Testis (tissue), 5 donors: Measurements from ENCODE around the gene LAMB2. TPM values are rescaled to one million over a fixed set of nuclear protein-coding genes. Genes with fewer than 3 reads are reported as not detected.

Experiments
- DNase-seq: peaks from one replicate; pipeline ENCODE4 v3.0.0-alpha.2; 2019
- H3K27ac ChIP-seq, 2 donors: fragments of 200-600 bp; sonication (generic); one replicate each; pipeline ENCODE4 v1.5.1; 2019
- H3K27me3 ChIP-seq: fragments of 200-600 bp; sonication (generic); one replicate; pipeline ENCODE4 v1.5.1; 2019
- H3K36me3 ChIP-seq: fragments of 200-600 bp; sonication (generic); one replicate; pipeline ENCODE4 v1.5.1; 2017; ENCODE audit warnings: low read depth; ENCODE audit errors: missing control alignments
- H3K4me1 ChIP-seq: fragments of 200-600 bp; sonication (generic); one replicate; pipeline ENCODE4 v1.5.1; 2019
- H3K4me3 ChIP-seq, 2 donors: fragments of 200-600 bp; sonication (generic); one replicate each; pipeline ENCODE4 v1.5.1; 2017 to 2019
- H3K9me3 ChIP-seq: fragments of 200-600 bp; sonication (generic); one replicate; pipeline ENCODE4 v1.5.1; 2017
- POLR2A ChIP-seq: fragments of 450-650 bp; IDR thresholded peaks from one replicate; pipeline ENCODE4 v1.6.1; 2017; ENCODE audit warnings: antibody characterized with exemption, mild to moderate bottlenecking, moderate library complexity
- WGBS, 2 donors: methylation state at CpG; one replicate each; pipeline ENCODE4 v1.1.5; 2018; 5-methylcytosine and 5-hydroxymethylcytosine counted together
- intact Hi-C: fragments of 100-400 bp; cut with DNase I; formaldehyde crosslinking; loops from one replicate; pipeline ENCODE4 v1.15.1; 2023; ENCODE audit warnings: low total_unique reads
- long read RNA-seq, 2 donors: transcript quantifications; one replicate each; lab custom pipeline, GENCODE V29; 2026
- polyA plus RNA-seq: library from polyadenylated mRNA; stranded (reverse); fragments of 350-450 nt; fragmentation: Illumina TruSeq; extraction: RNeasy Lipid Tissue Mini Kit (QIAGEN cat#74804); gene quantifications from one replicate; pipeline ENCODE4 v1.2.3, GENCODE V29; 2014; ENCODE audit warnings: low read depth, low replicate concordance; ENCODE audit not compliant: insufficient read depth
- total RNA-seq, 2 donors: library from RNA; depleted of rRNA; stranded (reverse); fragments of >200 nt; gene quantifications; one replicate each; pipeline ENCODE4 v1.2.3, GENCODE V29; 2016
- TF ChIP-seq, protein P1 (sequence below), 3 experiments: fragments of 450-650 bp in 2 of 3; fragments of 200-600 bp in 1 of 3; sonication (generic) in 1 of 3; IDR thresholded peaks; one replicate each; pipeline ENCODE4 v1.5.1; 2016 to 2019; ENCODE audit warnings: antibody characterized with exemption in 3 of 3, mild to moderate bottlenecking in 2 of 3, moderate library complexity in 1 of 3

LAMB2 gene
- total RNA-seq (100 to 1,000 TPM; 336 to 503 TPM), polyA plus RNA-seq (276 TPM)
- long read RNA-seq, donor 1, full-length matches to known transcripts: 27 of 63 reads
- long read RNA-seq, donor 1, partial matches to known transcripts: 36 of 63 reads
- long read RNA-seq, donor 1, other reads (novel, unspliced or antisense): 0 of 63 reads
- long read RNA-seq, donor 2, full-length matches to known transcripts: 10 of 30 reads
- long read RNA-seq, donor 2, partial matches to known transcripts: 20 of 30 reads
- long read RNA-seq, donor 2, other reads (novel, unspliced or antisense): 0 of 30 reads

DNA sequence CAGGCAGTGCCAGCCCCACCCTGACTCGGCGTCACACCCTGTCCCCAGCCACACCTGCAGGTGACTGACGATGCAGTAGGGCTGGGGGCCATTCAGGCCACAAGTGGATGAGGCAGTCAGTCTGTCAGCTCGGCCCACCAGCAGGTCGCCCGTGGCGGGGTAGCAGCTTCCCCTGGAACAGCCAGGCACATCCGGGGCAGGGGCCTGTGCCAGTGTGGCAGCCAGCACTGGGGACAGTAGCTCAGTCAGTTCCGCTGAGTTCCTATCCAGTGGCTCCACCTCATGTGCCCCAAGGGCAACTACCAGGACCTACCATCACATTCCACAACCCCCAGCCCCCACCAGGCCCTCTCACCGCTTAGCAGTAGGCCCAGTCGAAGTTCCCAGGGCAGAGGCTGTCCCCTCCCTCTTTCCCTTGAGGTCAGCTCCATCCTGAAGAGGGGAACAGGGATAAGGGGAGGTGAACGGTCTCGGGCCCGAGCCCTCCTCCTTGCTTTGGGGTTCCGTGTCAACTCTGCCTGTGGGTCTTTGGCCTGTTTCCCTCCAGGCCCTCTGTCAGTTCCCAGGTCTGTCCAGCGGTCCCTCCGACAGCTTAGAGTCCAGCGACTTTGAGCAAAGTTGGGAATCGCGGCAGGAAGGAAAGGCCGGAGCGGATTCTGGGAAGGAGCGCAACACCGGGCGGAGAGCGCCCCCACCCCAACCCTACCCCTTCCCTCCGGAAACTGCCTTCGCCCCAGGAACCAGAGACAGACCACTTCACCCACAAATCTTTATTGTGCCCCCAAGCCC, at the start of gene LAMB2:
TSS of gene LAMB2 (minus strand) at position 614 of the 789 bp plus-strand sequence. CDS start at position 431, 183 bp downstream.
- Histone ChIP-seq H3K27ac (peak within 1 kb of the TSS; percentile 80), H3K9me3 (no peaks in the 10 kb centered on the region), H3K36me3 (no peaks in the 10 kb centered on the region), H3K4me1 (peaks cover 30% of the 10 kb centered on the region), H3K27me3 (no peaks in the 10 kb centered on the region), H3K4me3 (peak within 1 kb of the TSS; percentile 64 to 81)
- peak; percentile 92 for DNase-seq
- TF ChIP-seq POLR2A: no peak
- TF ChIP-seq, protein P1, sequence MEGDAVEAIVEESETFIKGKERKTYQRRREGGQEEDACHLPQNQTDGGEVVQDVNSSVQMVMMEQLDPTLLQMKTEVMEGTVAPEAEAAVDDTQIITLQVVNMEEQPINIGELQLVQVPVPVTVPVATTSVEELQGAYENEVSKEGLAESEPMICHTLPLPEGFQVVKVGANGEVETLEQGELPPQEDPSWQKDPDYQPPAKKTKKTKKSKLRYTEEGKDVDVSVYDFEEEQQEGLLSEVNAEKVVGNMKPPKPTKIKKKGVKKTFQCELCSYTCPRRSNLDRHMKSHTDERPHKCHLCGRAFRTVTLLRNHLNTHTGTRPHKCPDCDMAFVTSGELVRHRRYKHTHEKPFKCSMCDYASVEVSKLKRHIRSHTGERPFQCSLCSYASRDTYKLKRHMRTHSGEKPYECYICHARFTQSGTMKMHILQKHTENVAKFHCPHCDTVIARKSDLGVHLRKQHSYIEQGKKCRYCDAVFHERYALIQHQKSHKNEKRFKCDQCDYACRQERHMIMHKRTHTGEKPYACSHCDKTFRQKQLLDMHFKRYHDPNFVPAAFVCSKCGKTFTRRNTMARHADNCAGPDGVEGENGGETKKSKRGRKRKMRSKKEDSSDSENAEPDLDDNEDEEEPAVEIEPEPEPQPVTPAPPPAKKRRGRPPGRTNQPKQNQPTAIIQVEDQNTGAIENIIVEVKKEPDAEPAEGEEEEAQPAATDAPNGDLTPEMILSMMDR (IDR thresholded peaks at IDR 0.05): no peak
- 1 to 13% methylated on average over 23 to 28 of the region's 28 CpGs for WGBS, 2 donors
- intact Hi-C loops: no loop called here

- Histone ChIP-seq H3K4me3 (no peak overlapping the region), H3K27ac (no peak overlapping the region), H3K27me3 (no peaks in the 10 kb centered on the region), H3K9me3 (no peaks in the 10 kb centered on the region), H3K4me1 (no peaks in the 10 kb centered on the region), H3K36me3 (no peaks in the 10 kb centered on the region)
- intact Hi-C loops: no loop called here
- no peak for DNase-seq
- TF ChIP-seq, protein P1 (IDR thresholded peaks at IDR 0.05): no peak
- TF ChIP-seq POLR2A: no peak
- WGBS, 2 donors: 61 to 77% methylated on average over 6 of the region's 6 CpGs
Observed at GRCh38 chr3:49181351-49181750, 48.5 kb upstream of the LAMB2 start.

DNA sequence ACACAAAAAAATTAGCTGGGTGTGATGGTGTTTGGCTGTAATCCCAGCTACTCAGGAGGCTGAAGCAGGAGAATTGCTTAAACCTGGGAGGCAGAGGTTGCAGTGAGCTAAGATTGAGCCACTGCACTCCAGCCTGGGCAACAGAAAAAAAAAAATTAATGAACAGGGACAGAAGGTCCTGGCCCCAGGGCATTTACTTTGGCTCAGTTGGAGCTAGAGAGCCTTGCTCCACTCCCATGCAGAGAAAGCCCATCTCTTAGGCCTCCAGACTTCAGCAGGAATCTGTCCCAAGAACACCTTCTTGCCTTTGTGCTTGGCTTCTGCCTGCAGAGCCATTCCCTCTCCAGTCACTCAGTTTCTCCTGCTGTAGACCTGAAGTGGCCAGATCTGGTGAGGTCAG, 47.3 kb upstream of the LAMB2 start:
- no peak for DNase-seq
- Histone ChIP-seq H3K4me1 (no peaks in the 10 kb centered on the region), H3K9me3 (no peaks in the 10 kb centered on the region), H3K36me3 (no peaks in the 10 kb centered on the region), H3K4me3 (no peak overlapping the region), H3K27ac (no peak overlapping the region), H3K27me3 (no peaks in the 10 kb centered on the region)
- no peak for TF ChIP-seq POLR2A
- TF ChIP-seq, protein P1 (IDR thresholded peaks at IDR 0.05): no peak
- intact Hi-C loops: no loop called here

- H3K4me1 ChIP-seq: peaks cover 26% of the 10 kb centered on the region
- H3K27ac ChIP-seq: no peak overlapping the region
- intact Hi-C loops: loop anchor here (10.0 kb wide), 1 partner anchor 278 kb away; no protein-coding TSS in a partner anchor
- H3K9me3 ChIP-seq: no peaks in the 10 kb centered on the region
- no peaks in the 10 kb centered on the region for H3K27me3 ChIP-seq
- DNase-seq: no peak
- TF ChIP-seq, protein P1 (IDR thresholded peaks at IDR 0.05): no peak
- TF ChIP-seq POLR2A: no peak
- H3K4me3 ChIP-seq: no peak overlapping the region
- WGBS, 2 donors: 81 to 94% methylated on average over 2 of the region's 2 CpGs
- H3K36me3 ChIP-seq: no peaks in the 10 kb centered on the region
Observed at GRCh38 chr3:49177073-49177472, 44.2 kb upstream of the LAMB2 start.
